BJ (cell line): ENCODE measurements around the gene DYNC1H1. TPM values are rescaled to one million over a fixed set of nuclear protein-coding genes. Genes with fewer than 3 reads are reported as not detected.

ENCODE experiments used
- CTCF ChIA-PET: fragments of 350-600 bp; formaldehyde crosslinking; extraction: SDS; loops from one replicate; lab custom pipeline; 2021; ENCODE audit warnings: antibody characterized with exemption, inconsistent platforms; lab: Yijun Ruan, JAX
- POLR2A ChIA-PET: fragments of 300-600 bp; sonication (Branson Sonifier 250); formaldehyde crosslinking; extraction: SDS; loops from one replicate; lab custom pipeline; 2021; ENCODE audit warnings: antibody characterized with exemption; lab: Charles Lee
- DNase-seq: peaks from one replicate; pipeline ENCODE4 v3.0.0-alpha.2; 2011; ENCODE audit warnings: low read depth
- H3K27me3 ChIP-seq: 2 replicates; pipeline ENCODE4 v1.6.0; 2011; ENCODE audit warnings: low read length; ENCODE audit not compliant: control insufficient read depth, insufficient read depth
- H3K36me3 ChIP-seq: 2 replicates; pipeline ENCODE4 v1.5.1; 2011; ENCODE audit warnings: low read length; ENCODE audit not compliant: control insufficient read depth, insufficient read depth
- H3K4me3 ChIP-seq: 2 replicates; pipeline ENCODE4 v1.5.1; 2011; ENCODE audit warnings: low read depth, mild to moderate bottlenecking, control low read depth, low read length
- polyA plus RNA-seq: library from polyadenylated mRNA; depleted of rRNA; stranded (reverse); fragments of >200 nt; gene quantifications from 2 replicates; pipeline ENCODE4 v1.2.3, GENCODE V29; 2011
- TF ChIP-seq, protein P1 (sequence below): IDR thresholded peaks from 2 replicates; pipeline ENCODE4 v1.5.1; 2011; ENCODE audit warnings: low read depth, mild to moderate bottlenecking, control low read depth, inconsistent platforms, low read length, moderate library complexity; ENCODE audit not compliant: insufficient read depth

Gene DYNC1H1
- polyA plus RNA-seq, 1 experiment: 139 TPM

DNA sequence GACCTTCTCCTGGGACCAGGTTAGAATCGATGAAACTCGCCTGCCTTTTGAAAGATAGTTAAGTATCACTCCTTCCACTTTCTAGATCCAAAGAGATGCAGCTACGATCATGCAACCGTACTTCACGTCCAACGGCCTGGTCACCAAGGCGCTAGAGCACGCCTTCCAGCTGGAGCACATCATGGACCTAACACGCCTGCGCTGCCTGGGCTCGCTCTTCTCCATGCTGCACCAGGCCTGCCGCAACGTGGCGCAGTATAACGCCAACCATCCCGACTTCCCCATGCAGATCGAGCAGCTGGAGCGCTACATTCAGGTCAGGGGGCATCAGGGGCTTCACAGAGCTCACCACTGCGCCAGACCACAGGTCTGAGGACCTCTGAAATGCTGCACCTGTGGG is 51.4 kb downstream of the DYNC1H1 start:
- DNase-seq: no peak
- CTCF ChIA-PET: interaction anchor here (1.5 kb wide), 1 partner anchor 15 kb away, joined by 4 read pairs; no protein-coding TSS in a partner anchor
- TF ChIP-seq, protein P1, sequence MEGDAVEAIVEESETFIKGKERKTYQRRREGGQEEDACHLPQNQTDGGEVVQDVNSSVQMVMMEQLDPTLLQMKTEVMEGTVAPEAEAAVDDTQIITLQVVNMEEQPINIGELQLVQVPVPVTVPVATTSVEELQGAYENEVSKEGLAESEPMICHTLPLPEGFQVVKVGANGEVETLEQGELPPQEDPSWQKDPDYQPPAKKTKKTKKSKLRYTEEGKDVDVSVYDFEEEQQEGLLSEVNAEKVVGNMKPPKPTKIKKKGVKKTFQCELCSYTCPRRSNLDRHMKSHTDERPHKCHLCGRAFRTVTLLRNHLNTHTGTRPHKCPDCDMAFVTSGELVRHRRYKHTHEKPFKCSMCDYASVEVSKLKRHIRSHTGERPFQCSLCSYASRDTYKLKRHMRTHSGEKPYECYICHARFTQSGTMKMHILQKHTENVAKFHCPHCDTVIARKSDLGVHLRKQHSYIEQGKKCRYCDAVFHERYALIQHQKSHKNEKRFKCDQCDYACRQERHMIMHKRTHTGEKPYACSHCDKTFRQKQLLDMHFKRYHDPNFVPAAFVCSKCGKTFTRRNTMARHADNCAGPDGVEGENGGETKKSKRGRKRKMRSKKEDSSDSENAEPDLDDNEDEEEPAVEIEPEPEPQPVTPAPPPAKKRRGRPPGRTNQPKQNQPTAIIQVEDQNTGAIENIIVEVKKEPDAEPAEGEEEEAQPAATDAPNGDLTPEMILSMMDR: no peak
- Histone ChIP-seq H3K4me3 (no peak overlapping the region), H3K27me3 (no peaks in the 10 kb centered on the region), H3K36me3 (peaks cover 62% of the 10 kb centered on the region)
- POLR2A ChIA-PET: no interaction called here

DNA sequence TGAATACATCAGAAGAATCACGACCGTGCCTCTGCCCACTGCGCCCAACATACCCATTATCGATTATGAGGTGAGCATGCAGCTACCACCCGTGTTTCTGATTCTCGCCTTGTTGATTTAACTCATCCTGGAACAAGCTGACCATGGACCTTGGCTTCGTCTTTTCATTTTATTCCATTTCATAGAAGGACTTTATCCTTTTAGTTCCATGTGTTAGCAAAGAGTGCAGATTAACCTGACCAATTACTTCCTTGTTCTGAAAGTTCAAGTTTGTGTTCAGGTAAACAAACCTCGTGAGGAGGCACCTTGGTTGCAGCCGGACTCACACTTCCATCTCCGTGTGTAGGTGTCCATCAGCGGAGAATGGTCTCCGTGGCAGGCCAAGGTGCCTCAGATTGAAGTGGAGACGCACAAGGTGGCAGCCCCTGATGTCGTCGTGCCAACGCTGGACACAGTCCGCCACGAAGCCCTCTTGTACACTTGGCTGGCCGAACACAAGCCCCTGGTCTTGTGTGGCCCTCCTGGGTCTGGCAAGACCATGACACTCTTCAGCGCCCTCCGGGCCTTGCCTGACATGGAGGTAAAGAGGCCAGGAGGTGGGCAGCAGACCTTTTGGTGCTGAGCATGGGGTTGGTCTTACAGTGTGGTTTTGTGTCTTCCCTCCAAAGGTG is 52.2 kb downstream of the DYNC1H1 start:
- POLR2A ChIA-PET: no interaction called here
- Histone ChIP-seq H3K27me3 (no peaks in the 10 kb centered on the region), H3K36me3 (peaks cover 63% of the 10 kb centered on the region), H3K4me3 (no peak overlapping the region)
- CTCF ChIA-PET: interaction anchor here (1.2 to 1.5 kb wide), 2 partner anchors 14 to 80 kb away, joined by 3 to 4 read pairs; no protein-coding TSS in a partner anchor
- TF ChIP-seq, protein P1: no peak
- no peak for DNase-seq

DNA sequence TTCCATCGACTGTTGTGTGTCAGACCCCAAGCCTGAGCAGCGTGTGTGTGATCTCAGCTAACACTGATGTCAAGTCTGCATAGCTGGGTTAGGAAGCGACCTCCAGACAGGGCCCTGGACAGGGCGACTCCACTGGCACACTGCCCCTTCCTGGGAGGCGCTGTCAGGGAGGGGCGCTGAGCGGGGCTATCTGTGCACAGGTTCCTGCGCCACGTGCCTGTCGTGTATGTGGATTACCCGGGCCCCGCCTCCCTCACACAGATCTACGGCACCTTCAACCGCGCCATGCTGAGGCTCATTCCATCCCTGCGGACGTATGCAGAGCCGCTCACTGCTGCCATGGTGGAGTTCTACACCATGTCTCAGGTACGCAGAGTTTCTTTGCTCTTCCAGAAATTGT is 53.9 kb downstream of the DYNC1H1 start:
- H3K36me3 ChIP-seq: peaks cover 56% of the 10 kb centered on the region
- DNase-seq: no peak
- no peak overlapping the region for H3K4me3 ChIP-seq
- POLR2A ChIA-PET: no interaction called here
- no peaks in the 10 kb centered on the region for H3K27me3 ChIP-seq
- TF ChIP-seq, protein P1: no peak
- CTCF ChIA-PET: interaction anchor here (1.1 kb wide), 1 partner anchor 13 kb away, joined by 5 read pairs; no protein-coding TSS in a partner anchor

DNA sequence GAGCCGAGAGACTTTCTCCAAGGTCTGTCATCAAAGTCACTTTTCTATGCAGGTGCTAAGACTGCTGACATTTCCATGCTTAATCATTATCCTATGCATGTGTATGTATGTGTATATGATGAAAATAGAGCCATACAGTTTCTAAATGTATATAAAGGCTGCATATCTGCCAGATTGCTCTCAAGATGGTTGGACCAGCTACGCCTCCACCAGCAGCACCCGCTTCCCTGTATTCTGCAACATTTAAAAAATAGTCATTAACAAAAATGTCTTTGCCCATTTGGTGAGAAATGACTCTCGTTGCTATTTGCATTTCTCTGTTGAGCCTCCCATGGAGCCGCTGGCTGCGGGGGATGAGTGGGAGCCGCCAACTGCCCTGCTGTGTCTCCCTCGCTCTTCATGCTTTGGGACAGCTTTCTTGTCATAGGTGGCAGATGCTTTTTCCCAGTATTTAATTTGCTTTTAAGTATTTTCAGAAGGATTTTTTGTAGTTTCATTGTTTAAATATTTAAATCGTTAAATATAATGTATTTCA is 54.7 kb downstream of the DYNC1H1 start:
- Histone ChIP-seq H3K36me3 (peaks cover 51% of the 10 kb centered on the region), H3K4me3 (no peak overlapping the region), H3K27me3 (no peaks in the 10 kb centered on the region)
- TF ChIP-seq, protein P1: no peak
- POLR2A ChIA-PET: no interaction called here
- no peak for DNase-seq
- CTCF ChIA-PET: interaction anchor here (1.1 to 1.5 kb wide), 2 partner anchors 14 to 27 kb away, joined by 5 to 6 read pairs; no protein-coding TSS in a partner anchor
